SU-DHL-6 (cell line): ENCODE measurements around the gene SUSD2.

ENCODE experiments used
- EZH2phosphoT487 ChIP-seq: fragments of 200-600 bp; sonication (generic), shearing (Covaris generic); conservative IDR thresholded peaks from 2 replicates; pipeline ENCODE4 v1.6.1; 2018; ENCODE audit warnings: mild to moderate bottlenecking, antibody characterized with exemption, low read length, moderate library complexity, mixed read lengths
- TF ChIP-seq, protein P1 (sequence below): fragments of 200-600 bp; sonication (generic); IDR thresholded peaks from one replicate; pipeline ENCODE4 v1.5.1; 2017; ENCODE audit warnings: antibody characterized with exemption, mild to moderate bottlenecking, low read length, moderate library complexity; ENCODE audit not compliant: insufficient read depth, poor library complexity, severe bottlenecking

DNA sequence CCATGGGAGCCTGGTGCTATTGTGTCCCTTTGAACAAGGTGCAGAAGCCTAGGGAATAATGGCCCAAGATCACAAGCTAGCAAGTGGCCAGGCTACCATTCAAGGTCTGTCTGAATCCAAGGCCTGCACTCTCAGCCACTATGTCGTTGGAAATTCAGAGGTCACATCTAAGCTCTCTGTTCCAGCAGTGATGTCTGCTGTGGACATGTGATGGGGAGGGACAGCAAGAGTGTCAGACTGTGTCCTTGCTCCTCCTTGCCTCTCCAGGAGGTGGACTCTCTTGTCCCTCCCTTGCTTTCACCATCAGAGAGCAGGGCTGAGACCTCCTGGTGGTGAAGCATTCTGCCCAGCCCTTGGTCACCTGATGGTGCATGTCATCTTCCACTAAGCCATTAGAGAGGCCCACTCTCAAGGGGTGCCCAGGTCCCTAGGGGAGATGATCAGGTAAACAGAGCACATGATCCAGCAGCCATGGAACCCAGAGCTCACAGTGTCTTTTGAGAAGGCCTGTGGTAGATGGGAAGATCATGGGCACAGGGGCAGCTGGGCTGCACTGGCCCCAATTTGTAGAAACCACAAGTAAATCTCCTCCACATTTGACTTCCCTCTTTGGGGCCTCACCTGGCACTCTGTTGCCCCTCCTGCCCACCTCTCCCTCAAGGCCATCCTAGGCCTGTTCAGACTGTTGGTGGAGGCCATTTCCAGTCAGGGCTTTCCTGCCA is 37.1 kb upstream of the SUSD2 start:
- TF ChIP-seq, protein P1, sequence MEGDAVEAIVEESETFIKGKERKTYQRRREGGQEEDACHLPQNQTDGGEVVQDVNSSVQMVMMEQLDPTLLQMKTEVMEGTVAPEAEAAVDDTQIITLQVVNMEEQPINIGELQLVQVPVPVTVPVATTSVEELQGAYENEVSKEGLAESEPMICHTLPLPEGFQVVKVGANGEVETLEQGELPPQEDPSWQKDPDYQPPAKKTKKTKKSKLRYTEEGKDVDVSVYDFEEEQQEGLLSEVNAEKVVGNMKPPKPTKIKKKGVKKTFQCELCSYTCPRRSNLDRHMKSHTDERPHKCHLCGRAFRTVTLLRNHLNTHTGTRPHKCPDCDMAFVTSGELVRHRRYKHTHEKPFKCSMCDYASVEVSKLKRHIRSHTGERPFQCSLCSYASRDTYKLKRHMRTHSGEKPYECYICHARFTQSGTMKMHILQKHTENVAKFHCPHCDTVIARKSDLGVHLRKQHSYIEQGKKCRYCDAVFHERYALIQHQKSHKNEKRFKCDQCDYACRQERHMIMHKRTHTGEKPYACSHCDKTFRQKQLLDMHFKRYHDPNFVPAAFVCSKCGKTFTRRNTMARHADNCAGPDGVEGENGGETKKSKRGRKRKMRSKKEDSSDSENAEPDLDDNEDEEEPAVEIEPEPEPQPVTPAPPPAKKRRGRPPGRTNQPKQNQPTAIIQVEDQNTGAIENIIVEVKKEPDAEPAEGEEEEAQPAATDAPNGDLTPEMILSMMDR = no peak
- TF ChIP-seq EZH2phosphoT487 = no peak
